CD4-positive, alpha-beta T cell treated with Interleukin-17A for 1 hour (primary cell): Measurements from ENCODE around the gene C20orf173.
"Not testable (repeated sequence)": the region's sequence is repeated elsewhere in the genome, so short reads cannot be mapped to it uniquely, and the experiment has no call there.

ENCODE experiments used
- DNase-seq: peaks from one replicate; pipeline ENCODE4 v3.0.0-alpha.2; 2020

The C20orf173 gene, protein sequence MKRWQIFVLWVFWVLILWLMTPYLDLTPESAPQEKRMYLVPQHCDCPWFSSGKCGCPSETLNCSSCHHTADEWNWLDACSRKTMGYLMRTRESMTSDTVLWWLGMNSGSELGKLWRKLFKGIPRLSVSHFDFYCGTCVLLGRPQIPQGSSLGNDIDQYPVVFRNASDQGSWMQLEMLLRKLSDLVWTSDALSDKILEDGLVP

DNA sequence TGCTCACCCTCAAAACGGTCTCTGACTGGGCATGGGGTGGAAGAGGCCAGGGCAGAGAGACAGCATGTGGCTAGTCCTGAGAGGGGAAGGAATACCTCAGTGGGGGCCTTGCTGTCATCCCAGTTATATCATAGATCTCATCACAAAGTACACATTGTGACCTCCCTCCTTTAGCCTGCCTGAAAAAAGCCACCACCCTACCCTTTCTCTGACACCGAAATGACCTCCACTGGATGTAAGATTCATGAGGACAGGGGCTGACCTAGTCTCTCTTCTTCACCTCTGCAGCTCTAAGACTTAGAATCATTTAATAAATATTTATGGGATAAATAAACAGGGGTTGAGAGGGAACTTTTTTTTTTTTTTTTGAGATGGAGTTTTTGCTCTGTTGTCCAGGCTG lies at the start of gene C20orf173:
C20orf173 (minus strand) TSS at position 101 of the 400 bp plus-strand sequence. CDS start 279 bp downstream, outside the sequence.
- no peak for DNase-seq

DNA sequence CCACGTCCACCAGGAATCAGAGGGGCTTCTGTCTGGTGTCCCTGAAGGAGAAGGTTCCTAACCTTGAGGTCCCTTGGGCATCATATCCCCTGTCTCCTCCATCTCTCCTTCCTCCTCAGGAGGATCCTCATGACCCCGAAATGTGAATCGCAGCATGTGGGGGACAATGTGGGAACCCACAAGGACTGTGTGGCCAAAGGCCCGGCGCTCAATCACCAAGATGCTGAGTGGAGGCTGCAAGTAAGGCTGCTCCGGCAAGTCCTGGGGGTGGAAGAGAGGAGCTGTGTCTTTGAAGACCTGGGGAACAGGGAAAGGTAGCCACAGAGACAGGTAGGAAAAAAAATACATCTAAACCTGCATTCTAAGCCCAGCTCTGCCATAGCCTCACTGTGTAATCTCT lies 49.7 kb upstream of the C20orf173 start:
- DNase-seq, result no peak

DNA sequence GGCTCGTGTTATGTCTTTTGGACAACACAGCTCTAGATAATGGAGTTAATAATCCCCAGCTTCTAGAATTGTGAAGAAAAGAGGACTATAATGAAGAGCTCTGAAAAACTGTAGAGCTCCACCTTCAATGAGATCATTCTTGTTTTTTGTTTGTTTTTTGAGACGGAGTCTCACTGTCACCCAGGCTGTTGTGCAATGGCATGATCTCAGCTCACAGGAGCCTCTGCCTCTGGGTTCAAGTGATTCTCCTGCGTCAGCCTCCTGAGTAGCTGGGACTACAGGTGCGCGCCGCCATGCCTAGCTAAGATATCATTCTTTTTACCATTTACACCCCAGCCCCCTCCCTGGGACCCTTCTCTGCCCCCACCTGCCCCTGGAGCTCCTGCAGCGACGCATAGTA lies 49.0 kb upstream of the C20orf173 start:
- no peak for DNase-seq

DNA sequence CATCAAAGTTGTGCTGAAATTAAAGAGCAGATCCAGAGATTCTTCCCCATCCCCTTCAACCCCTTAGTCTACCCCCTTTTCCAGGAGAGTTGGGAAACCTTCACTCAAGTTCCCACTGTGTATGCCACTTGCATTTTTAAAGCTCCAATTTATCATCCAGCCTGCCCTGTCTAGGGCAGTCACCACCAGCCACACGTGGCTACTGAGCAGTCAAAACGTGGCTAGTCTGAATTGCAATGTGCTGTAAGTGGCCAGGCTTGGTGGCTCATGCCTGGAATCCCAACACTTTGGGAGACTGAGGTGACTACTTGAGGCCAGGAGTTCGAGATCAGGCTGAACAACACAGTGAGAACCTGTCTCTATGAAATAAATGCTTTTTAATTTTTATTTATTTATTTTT lies 47.4 kb upstream of the C20orf173 start:
- no peak for DNase-seq

DNA sequence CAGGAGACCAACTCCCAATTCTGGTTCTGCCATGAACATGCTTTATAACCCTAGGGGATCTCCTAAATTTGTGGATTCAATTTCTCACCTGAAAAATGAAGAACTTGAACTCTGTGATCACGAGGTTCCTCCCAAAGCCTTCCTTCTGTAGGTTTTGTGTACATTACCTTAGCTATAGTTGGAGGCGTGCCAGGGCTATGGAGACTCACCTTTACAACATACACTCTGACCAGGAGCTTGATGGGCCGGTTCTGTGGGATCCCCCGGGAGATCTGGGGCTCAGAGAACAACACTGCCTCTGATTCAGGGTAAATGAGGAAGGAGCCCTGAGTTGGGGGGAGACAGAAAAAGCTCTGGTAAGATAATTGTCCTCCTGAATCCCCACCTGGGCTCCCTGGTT lies 46.5 kb upstream of the C20orf173 start:
- DNase-seq, result no peak

DNA sequence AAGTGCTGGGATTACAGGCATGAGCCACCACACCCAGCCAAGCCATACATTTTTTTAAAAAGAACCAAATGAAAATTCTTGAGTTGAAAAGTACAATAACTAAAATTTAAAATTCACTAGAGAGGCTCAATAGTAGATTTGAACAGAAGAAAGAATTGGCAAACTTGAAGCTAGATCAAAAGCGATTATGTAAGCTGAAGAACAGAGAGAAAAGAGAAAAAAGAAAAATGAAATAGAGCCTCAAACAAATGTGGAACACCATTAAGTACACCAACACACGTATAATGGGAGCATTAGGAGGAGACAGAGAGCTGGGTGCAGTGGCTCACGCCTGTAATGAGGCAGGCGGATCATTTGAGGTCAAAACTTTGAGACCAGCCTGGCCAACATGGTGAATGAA lies 43.4 kb upstream of the C20orf173 start:
- no peak for DNase-seq

DNA sequence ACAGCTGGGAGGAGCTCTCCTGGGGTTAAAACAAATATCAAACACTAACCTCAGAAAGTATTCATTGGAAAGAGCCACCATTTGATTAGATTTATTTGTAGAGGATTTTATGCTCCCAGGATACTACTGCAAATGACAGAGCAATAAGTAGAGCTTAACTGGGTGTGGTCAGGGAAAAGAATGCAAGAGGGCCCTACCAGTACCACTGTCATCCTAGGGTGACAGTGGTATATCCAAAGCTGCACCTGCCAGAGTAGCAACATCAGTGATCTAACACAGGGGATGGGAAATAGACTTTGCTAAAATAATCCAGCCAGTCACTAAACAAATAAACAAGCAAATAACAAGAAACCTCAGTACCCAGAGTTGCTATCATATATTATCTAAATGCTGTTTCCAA lies 42.1 kb upstream of the C20orf173 start:
- DNase-seq, result no peak

DNA sequence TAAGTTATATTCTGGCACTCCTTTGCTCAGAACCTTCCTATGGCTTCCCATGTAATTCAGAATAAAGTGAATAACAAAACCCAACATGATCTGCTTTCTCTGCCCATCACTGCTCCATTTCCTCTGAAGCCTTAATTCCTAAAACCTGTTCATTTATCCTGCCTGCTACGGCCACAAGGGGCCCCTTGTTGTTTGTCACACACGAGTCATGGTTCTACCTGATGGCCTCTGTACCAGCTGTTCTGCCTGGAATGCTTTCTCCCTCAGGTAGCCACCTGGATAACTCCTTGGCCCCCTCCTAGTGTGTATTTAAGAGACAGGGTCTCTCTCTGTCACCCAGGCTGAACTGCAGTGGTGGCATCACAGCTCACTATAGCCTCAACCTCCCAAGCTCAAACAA lies 39.2 kb upstream of the C20orf173 start:
- no peak for DNase-seq

DNA sequence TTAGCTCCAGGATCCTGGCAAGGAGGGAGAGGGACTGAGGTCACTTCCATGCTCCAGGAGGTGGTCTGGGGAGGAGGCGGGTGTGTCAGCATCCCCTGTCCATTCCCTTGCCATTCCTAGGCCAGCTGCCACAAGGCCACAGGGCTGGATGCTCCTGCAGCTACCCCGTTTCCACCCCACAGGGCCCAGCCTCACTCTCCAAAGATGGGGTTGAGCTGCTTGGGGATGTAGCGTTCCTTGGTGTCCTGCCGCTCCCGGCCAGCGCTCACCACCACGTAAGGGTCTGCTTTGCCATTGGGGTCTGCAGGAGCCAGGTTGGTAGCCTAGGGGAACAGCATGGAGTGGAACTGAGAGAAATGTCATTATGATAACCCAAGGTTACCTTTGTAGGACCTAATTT lies 35.5 kb upstream of the C20orf173 start:
- no peak for DNase-seq

DNA sequence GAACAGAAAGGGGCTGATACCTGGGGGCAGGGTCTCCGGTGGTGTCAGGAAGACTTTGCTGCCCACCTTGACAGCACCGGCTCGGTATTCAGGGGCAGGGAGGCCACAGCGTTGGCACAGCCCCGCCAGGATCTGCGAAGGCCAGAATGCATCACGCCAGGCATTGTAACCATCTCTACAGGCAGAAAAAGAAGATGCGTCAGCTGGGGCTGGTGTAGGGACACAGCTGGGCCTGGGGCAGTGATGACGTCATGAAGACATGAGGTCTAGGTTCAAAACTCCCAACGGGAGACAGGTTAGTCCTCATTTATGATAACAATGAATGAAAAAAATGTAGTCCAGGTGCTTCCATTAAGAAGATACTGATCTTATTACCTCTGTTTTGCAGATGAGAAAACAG lies 34.4 kb upstream of the C20orf173 start:
- DNase-seq, result no peak

DNA sequence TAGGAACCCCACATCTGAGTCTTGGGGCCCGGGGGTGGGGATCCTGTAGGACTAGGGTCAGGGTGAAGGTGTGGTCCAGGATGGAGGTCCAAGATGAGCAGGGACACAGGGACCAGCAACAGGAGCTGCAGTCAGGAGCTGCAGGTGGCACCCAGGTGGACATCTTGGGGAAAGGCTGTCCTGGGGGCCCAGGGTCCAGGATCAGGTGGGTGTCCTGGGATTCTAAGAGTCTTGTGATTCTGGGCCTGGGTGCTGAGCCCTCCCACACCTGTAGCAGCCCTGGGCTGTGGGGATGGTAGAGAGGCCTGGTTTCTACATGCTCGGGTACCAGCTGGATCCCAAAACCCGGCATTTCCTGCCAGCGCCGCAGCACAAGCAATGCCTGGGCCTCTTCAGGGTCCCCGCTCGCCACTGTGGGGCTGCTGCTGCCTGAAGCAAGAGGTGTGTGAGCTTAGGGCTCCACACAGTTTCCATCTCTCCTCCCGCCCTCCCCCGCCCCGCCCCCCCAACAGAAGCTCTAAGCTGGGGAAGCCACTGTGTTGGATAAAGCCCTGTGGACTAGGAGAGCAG lies 33.2 kb upstream of the C20orf173 start:
- no peak for DNase-seq

DNA sequence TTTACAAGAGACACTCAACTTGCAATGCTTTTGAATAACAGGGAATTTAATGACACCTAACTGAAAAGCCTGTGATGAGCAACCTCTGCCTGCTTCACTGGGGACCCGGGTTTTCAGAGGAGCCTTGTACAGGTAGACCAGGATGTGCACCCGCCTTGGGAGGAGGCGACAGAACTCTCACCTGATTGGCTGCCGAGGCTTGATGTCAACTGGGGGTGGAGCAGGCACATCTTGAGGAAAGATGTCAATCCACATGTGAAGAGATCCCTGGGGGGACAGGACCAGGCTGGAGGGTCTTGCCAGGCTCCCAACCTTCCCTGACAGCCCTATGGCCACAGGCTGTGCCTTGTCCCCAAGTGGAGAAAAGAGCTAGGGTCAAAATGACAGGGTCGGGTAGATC lies 32.2 kb upstream of the C20orf173 start:
- DNase-seq, result no peak

DNA sequence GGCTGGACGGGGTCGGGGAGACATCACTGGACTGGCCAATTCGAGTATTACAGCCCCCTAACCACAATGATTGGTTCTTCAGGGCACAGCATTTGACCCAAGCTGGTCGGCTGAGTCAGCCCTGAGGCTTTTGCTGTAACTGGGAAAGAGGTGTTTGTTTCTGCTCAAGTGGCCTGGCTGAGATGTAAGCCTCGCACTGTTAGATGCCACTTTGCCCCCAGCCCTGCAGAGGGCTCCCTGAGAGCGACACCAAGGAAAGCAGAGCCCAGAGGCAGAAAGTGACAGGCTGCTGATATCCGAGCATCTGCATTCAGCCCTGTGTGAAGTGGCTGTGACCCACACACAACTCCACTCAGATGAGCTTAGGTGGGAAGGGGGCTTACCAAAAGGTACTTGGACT lies 31.8 kb upstream of the C20orf173 start:
- DNase-seq, result peak; percentile 13

DNA sequence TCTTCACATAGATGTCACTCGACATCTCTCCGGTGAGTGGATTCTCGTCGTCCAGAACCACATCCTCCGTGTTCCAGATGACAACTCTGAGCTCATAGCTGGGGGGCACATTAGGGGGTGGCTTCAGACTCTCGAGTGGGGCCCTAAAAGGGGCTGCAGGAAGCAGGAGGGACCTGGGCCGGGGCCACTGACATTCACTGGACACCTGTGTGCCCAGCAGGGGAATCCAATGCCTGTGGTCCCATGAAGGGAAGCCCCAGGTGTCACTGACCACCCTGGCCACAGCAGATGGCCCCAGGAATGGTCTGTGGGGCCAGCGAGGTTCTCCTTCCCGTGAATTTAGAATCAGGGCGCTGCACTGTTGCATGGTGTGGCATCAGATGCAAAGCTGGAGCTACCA lies 31.1 kb upstream of the C20orf173 start:
- no peak for DNase-seq

DNA sequence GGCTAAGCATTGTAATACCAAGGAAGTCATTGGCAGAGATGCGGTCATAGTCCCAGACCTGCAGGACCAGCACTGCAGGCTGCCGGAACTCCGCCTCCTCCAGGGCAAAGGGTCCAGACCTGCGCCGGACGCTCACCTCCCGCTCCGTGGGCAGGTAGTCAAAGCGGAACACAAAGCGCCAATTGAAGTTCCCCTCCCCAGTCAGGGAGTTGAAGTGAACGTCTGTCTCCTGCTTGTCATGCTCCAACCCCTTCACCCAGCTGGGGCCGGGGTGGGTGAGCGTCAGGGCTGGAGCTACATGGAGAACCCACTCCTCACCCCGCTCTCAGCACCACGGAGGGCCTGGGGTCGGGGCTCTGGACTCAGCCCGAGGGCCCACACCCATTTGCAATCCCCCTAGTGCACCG lies 30.7 kb upstream of the C20orf173 start:
- no peak for DNase-seq

DNA sequence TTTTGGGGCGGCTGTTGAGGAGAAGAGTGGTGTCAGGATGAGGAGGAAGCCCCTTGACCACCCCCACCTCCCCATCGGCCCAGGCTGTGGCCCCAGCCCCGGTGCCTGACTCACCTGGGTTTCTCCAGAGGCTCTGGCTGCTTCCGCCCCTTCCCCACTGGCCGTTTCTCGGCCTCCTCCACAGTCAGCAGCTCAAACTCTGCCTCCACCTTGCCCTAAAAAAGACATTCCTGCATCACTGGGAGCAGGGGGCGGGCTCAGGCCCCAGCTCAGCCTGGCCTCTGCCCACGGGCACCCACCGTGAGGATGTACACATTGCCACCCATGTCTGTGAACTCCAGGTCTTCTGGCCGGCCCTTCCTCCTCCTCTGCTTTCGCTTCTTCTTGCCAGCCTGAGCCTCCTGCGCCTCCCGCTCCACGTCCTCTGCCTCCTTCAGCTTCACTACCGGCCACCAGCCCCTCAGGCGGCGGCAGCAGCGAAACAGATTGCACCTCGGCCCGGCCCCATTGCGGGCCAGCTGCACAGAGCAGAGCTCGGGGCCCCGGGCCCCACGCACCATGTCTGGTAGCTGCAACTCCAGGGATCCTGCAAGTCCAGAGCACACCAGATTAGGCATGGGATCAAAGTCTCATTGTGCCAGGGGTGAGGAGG lies 29.7 kb upstream of the C20orf173 start:
- no peak for DNase-seq

DNA sequence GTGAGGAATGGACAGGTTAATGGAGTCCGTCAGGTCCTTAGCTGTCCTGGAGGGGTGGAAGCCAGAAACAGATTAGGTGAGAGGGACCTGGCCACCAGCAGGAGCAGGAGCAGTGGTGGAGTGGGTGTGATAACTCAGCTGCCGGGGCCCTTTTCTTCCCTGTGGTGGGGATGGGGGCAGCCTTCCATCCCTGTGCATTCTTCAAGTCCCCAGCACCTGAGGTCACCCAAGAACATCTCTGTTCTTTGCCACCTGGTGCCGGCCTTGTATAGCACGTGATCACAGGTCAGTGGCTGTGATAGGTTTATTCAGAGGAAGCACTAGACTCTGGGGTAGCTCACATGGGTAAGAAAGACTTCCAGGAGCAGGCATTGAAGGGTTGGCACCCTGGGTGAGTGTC lies 29.0 kb upstream of the C20orf173 start:
- DNase-seq, result no peak

DNA sequence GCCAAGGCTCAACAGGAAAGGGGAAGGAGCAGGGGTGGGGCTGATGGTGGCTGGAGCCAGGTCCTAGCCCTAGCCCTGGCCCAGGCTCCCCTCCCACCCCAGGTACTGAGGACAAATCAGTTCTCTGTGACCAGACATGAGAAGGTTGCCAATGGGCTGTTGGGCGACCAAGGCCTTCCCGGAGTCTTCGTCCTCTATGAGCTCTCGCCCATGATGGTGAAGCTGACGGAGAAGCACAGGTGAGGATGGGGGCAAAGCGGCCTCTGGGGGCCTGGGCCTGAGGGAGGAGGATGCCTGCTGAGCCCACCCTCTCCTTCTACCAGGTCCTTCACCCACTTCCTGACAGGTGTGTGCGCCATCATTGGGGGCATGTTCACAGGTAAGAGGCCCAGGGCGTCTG lies 27.4 kb upstream of the C20orf173 start:
- DNase-seq, result no peak

DNA sequence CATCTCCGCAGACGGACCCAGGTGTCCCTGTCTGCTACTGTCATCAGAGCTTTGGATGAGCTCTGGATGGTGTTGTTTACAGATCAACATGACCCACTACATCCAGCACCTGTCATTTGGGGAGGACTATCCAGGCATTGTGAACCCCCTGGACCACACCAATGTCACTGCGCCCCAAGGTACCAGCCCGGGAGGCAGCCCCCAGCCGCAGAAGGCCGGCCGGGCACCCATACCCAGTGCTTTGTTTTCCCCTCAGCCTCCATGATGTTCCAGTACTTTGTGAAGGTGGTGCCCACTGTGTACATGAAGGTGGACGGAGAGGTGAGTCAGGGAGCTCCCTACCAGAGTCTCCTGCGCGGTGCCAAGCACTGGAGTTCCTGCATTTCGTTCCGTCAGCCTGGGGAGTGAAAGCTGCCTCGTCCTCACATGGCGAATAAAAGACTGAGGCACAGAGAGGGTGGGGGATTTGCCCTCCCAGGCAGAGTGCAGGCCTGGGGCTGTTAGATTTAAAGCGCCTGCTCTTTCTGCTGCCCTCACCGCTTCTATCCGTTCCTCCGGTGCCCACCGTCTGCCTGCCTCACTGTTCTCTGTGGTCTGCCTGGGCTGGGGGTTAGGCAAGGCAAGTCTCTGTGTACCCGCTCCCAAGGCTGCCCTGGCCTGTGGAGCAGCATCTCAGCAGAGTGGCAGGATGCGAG lies 26.6 kb upstream of the C20orf173 start:
- no peak for DNase-seq

DNA sequence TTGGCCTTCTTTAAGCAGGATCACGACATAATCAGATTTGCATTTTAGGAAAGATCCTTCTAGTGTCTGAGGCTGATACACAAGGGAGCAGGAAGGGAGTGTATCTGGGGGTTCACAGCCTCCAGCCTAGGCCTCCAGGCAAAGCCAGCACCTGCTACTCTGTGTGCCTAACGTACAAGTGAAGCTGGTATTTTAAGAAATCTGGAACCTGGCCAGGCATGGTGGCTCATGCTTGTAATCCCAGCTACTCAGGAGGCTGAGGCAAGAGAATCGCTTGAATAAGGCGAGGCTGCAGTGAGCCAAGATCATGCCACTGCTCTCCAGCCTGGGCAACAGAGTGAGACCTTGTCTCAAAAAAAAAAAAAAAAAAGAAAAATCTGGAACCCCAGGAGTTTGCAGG lies 26.0 kb upstream of the C20orf173 start:
- DNase-seq, result not testable (repeated sequence)

DNA sequence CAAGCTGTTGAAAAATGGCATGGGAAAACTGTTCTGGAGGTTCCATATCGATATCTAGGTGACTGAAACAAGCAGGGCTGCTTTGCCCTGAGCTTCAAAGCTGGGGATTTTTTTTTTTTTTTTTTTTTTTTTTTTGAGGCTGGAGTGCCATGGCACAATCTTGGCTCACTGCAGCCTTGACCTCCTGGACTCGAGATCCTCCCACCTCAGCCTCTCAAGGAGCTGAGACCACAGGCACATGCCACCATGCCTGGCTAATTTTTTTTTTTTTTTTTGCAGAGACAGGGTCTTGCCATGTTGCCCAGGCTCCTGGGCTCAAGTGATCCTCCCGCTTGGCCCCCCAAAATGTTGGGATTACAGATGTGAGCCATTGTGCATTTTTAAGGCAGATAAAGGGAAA lies 23.5 kb upstream of the C20orf173 start:
- no peak for DNase-seq

DNA sequence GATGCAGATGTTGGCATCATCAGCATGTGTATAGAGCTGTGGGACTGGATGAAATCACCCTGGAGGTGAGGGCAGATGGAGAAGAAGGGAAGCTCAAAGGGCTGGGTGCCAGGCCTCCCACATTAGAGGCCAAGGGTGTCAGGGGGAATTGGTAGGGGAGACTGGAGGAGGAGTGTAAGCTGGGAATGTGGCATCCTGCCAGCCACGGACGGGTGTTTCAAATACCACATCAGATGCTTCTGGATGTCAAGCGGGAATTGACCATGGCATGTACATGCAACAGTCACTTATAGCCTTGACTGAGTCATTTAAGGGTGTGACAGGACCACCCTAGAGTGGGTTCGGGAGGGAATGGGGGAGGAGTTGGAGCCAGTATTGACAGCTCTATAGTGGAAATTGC lies 22.1 kb upstream of the C20orf173 start:
- no peak for DNase-seq

DNA sequence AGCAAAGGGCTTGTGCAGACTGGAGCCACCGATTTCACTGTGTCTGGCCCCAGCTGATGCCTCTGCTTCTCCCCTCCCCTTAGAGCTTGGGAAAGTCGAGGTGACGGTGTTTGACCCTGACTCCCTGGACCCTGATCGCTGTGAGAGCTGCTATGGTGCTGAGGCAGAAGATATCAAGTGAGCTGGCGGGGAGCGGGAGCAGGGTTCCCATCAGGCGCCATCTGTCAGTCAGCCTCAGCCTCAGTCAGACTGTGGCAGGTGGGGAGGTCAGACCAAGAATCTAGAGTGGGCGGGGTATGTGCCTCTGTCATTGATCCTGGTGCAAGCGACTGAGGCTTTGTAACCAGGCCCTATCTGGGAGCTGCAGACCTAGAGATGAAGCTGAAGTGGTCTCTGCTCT lies 17.9 kb upstream of the C20orf173 start:
- DNase-seq, result no peak

DNA sequence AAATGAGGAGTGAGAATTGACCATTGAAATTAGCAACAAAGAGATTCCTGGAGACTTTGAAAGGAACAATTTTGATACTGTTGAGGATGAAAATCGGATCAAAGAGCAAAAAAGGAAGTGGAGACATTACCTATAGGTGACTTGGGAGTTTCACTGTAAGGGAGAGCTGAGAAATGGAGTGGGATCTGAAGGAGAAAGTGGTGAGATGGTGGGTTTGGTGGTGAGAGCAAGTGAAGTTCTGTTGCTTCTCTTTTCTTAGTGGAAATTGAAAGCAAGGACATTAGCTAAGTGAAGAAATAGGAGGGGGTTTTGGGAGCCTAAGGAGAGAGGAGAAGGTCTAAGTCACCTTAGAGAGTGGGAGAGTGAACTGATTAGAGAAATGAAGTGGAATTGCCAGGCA lies 16.7 kb upstream of the C20orf173 start:
- DNase-seq, result no peak
